SU-DHL-6 (cell line): ENCODE measurements around the gene CASKIN2.

Experiments used
- H2AFZ ChIP-seq: fragments of 200-600 bp; sonication (generic); 2 replicates; pipeline ENCODE4 v1.6.1; 2014; ENCODE audit warnings: low read depth, mild to moderate bottlenecking, moderate library complexity, mixed read lengths, antibody characterized with exemption, low read length; ENCODE audit not compliant: severe bottlenecking
- H3F3A ChIP-seq: fragments of 200-600 bp; shearing (Covaris generic); 2 replicates; pipeline ENCODE4 v1.6.0; 2016; ENCODE audit warnings: antibody characterized with exemption, mild to moderate bottlenecking; ENCODE audit not compliant: insufficient read depth
- H3K27ac ChIP-seq: fragments of 200-600 bp; sonication (generic); 2 replicates; pipeline ENCODE4 v1.5.1; 2016; ENCODE audit warnings: low read depth, mild to moderate bottlenecking, low read length, moderate library complexity, mixed read lengths
- H3K27me3 ChIP-seq: fragments of 200-600 bp; sonication (generic), shearing (Covaris generic); 2 replicates; pipeline ENCODE4 v1.6.0; 2014; ENCODE audit warnings: mild to moderate bottlenecking, low read length
- H3K36me3 ChIP-seq: fragments of 200-600 bp; sonication (generic); 2 replicates; pipeline ENCODE4 v1.6.1; 2014; ENCODE audit warnings: mild to moderate bottlenecking, low read length, mixed read lengths
- H3K4me2 ChIP-seq: fragments of 300-600, 200-600 bp; shearing (Covaris generic), sonication (generic); 2 replicates; pipeline ENCODE4 v1.6.0; 2014; ENCODE audit warnings: low read length, low read depth, mild to moderate bottlenecking; ENCODE audit not compliant: poor library complexity, severe bottlenecking
- H3K4me3 ChIP-seq: fragments of 200-600 bp; sonication (generic); 2 replicates; pipeline ENCODE4 v1.5.1; 2014; ENCODE audit warnings: antibody characterized with exemption, low read length, mild to moderate bottlenecking, mixed read lengths; ENCODE audit not compliant: insufficient read depth, poor library complexity, severe bottlenecking
- H3K79me2 ChIP-seq: fragments of 200-600 bp; sonication (generic); 2 replicates; pipeline ENCODE4 v1.6.1; 2014; ENCODE audit warnings: mild to moderate bottlenecking, low read length, moderate library complexity; ENCODE audit not compliant: insufficient read depth
- H3K9ac ChIP-seq: fragments of 200-600 bp; sonication (generic); 2 replicates; pipeline ENCODE4 v1.7.0; 2014; ENCODE audit warnings: mild to moderate bottlenecking, low read length
- H3K9me2 ChIP-seq: fragments of 200-600 bp; sonication (generic); replicated peaks from 2 replicates; pipeline ENCODE4 v1.6.1; 2014; ENCODE audit warnings: low read length; ENCODE audit not compliant: insufficient read depth
- H3K9me3 ChIP-seq: fragments of 200-600 bp; sonication (generic); 2 replicates; pipeline ENCODE4 v1.6.1; 2014; ENCODE audit warnings: low read length, mixed read lengths; ENCODE audit not compliant: insufficient read depth
- H4K20me1 ChIP-seq: fragments of 200-600 bp; sonication (generic); 2 replicates; pipeline ENCODE4 v1.6.1; 2014; ENCODE audit warnings: low read depth, mild to moderate bottlenecking, antibody characterized with exemption, low read length, moderate library complexity, mixed read lengths
- EZH2phosphoT487 ChIP-seq: fragments of 200-600 bp; sonication (generic), shearing (Covaris generic); conservative IDR thresholded peaks from 2 replicates; pipeline ENCODE4 v1.6.1; 2018; ENCODE audit warnings: mild to moderate bottlenecking, antibody characterized with exemption, low read length, moderate library complexity, mixed read lengths
- TF ChIP-seq, protein P1 (sequence below): fragments of 200-600 bp; sonication (generic); IDR thresholded peaks from one replicate; pipeline ENCODE4 v1.5.1; 2017; ENCODE audit warnings: antibody characterized with exemption, mild to moderate bottlenecking, low read length, moderate library complexity; ENCODE audit not compliant: insufficient read depth, poor library complexity, severe bottlenecking

Gene CASKIN2

DNA sequence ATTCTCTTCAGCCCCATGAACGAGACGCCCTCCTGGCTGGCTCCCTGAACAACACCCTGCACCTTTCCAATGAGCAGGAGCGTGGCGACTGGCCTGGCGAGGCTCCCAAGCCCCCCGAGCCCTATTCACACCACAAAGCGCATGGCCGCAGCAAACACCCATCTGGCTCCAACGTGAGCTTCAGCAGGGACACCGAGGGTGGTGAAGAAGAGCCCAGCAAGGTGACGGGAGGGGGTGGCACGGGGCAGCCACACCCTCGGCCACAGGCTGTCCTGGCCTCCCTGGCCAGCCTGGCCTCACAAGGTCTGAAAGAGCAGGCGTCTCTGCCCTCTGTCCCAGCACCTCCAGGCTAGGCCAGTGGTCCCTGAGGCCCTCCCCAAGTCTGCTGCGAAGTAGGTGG is 23.7 kb downstream of the CASKIN2 start:
- Histone ChIP-seq H3K27ac (no peak overlapping the region), H3K9ac (no peak overlapping the region), H3K9me3 (no peaks in the 10 kb centered on the region), H4K20me1 (no peaks in the 10 kb centered on the region), H3K79me2 (no peaks in the 10 kb centered on the region), H3K4me3 (no peak overlapping the region), H3K4me2 (no peak overlapping the region), H3K9me2 (no peaks in the 10 kb centered on the region), H3K27me3 (no peaks in the 10 kb centered on the region), H3K36me3 (no peaks in the 10 kb centered on the region), H3F3A (peaks cover 4% of the 10 kb centered on the region; the same call in 1 of the 2 replicates), H2AFZ (no peak overlapping the region)
- TF ChIP-seq EZH2phosphoT487: no peak
- TF ChIP-seq, protein P1, sequence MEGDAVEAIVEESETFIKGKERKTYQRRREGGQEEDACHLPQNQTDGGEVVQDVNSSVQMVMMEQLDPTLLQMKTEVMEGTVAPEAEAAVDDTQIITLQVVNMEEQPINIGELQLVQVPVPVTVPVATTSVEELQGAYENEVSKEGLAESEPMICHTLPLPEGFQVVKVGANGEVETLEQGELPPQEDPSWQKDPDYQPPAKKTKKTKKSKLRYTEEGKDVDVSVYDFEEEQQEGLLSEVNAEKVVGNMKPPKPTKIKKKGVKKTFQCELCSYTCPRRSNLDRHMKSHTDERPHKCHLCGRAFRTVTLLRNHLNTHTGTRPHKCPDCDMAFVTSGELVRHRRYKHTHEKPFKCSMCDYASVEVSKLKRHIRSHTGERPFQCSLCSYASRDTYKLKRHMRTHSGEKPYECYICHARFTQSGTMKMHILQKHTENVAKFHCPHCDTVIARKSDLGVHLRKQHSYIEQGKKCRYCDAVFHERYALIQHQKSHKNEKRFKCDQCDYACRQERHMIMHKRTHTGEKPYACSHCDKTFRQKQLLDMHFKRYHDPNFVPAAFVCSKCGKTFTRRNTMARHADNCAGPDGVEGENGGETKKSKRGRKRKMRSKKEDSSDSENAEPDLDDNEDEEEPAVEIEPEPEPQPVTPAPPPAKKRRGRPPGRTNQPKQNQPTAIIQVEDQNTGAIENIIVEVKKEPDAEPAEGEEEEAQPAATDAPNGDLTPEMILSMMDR: no peak

DNA sequence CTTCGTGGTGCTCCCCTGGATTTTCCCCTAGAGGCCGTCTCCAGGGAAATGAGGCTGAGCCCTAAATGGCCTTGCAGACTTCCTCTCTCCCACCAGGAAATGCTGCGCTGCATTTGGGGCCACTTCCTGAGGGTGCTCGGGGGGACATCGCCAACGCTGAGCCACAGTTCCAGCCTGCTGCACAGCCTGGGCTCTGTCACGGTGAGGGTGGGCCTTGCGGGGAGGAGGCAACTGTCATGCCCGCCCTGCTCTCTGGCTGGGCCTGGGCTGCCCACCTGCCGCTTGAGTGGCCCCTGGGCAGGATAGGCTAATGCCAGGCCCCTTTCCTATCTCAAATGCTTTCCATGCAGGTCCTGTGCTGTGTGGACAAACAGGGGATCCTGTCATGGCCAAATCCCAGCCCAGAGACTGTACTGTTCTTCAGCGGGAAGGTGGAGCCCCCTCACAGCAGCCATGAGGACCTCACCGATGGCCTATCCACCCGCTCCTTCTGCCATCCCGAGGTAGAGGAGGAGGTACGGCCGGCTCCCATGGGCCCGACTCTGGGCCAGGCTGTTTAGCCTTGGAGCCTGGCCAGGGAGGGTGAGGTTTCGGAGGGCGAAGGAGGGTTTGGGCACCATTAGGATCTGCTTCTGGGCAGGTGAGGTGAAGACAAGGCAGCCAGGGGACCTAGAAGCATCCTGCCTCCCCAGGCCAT is 24.2 kb downstream of the CASKIN2 start:
- Histone ChIP-seq H3K36me3 (no peaks in the 10 kb centered on the region), H3F3A (peaks cover 4% of the 10 kb centered on the region; the same call in 1 of the 2 replicates), H4K20me1 (no peaks in the 10 kb centered on the region), H3K4me2 (no peak overlapping the region), H3K9me2 (no peaks in the 10 kb centered on the region), H3K9ac (no peak overlapping the region), H2AFZ (no peak overlapping the region), H3K27me3 (no peaks in the 10 kb centered on the region), H3K4me3 (no peak overlapping the region), H3K9me3 (no peaks in the 10 kb centered on the region), H3K79me2 (no peaks in the 10 kb centered on the region), H3K27ac (no peak overlapping the region)
- TF ChIP-seq, protein P1: no peak
- no peak for TF ChIP-seq EZH2phosphoT487

DNA sequence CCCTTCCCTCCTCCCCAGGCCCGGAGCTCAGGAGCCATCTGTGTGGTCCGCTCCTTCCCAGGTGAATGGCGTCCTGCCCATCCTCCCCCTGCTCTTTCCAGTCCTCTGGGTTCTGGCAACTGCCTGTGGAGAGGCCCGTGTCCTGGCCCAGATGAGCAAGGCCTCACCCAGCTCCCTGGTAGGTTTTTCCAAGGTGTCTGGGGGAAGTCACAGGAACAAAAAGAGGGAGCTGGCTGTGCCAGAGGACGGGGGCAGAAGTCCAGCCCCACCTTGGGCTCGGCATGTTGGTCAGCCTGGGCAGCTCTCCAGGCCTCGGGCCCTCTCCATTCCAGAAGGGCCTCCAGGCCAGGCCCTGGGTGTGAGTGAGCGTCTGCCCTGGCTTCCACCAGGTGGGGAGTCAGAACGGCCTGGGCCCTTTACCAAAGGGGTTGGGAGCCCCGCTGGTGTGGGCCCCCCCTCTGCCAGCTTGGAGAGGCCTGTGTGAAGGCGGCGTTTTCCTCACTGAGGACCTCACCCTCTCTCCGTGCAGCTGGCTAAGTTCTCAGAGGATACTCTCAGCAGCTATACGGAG is 25.1 kb downstream of the CASKIN2 start:
- H3K9ac ChIP-seq: no peak overlapping the region
- no peaks in the 10 kb centered on the region for H3K9me2 ChIP-seq
- H3K4me3 ChIP-seq: no peak overlapping the region
- H3K9me3 ChIP-seq: no peaks in the 10 kb centered on the region
- no peaks in the 10 kb centered on the region for H3K36me3 ChIP-seq
- no peaks in the 10 kb centered on the region for H4K20me1 ChIP-seq
- H3K27me3 ChIP-seq: no peaks in the 10 kb centered on the region
- no peaks in the 10 kb centered on the region for H3K79me2 ChIP-seq
- H3K4me2 ChIP-seq: no peak overlapping the region
- H3F3A ChIP-seq: peaks cover 4% of the 10 kb centered on the region; the same call in 1 of the 2 replicates
- H3K27ac ChIP-seq: no peak overlapping the region
- TF ChIP-seq, protein P1: no peak
- TF ChIP-seq EZH2phosphoT487: no peak
- no peak overlapping the region for H2AFZ ChIP-seq
